ENCODE measurements around the gene PCED1B.

The PCED1B gene

GRCh38 chr12:47281667-47282171 is 202.3 kb downstream of the PCED1B start:
- DNase-seq = no peak

GRCh38 chr12:47282206-47282605 is 202.8 kb downstream of the PCED1B start:
- DNase-seq = no peak

All from NCI-H510A (cell line).